Spleen (tissue), 7 donors: ENCODE data around the gene C2orf42.

ENCODE experiments used
- CTCF ChIP-seq, 11 experiments: fragments of 200-600 bp in 7 of 11; fragments of 450-650 bp in 4 of 11; sonication (generic) in 4 of 11; IDR thresholded peaks in 8 of 11; conservative IDR thresholded peaks in 3 of 11; 1 replicate in 7 of 11; 2 replicates in 4 of 11; pipeline versions ENCODE4 v1.4.0 to v1.8.0; 2016 to 2021; ENCODE audit warnings: antibody characterized with exemption in 11 of 11, inconsistent platforms in 4 of 11, mild to moderate bottlenecking in 1 of 11
- POLR2A ChIP-seq, 3 donors: fragments of 450-650 bp; IDR thresholded peaks; one replicate each; pipeline ENCODE4 v1.5.1; 2017; ENCODE audit warnings: antibody characterized with exemption in 3 of 3, mild to moderate bottlenecking in 1 of 3
- POLR2AphosphoS5 ChIP-seq, 3 donors: sonication (generic); formaldehyde crosslinking; IDR thresholded peaks; one replicate each; pipeline ENCODE4 v1.5.1; 2017; ENCODE audit warnings: antibody characterized with exemption in 3 of 3
- donor health status: DM: no; HTN: no; CAD: no; lungs with moderate emphysema.
- donor health status: DM: no; HTN: no; CAD: no.
- donor health status: DM: no; HTN: no; CAD: no.

- TF ChIP-seq CTCF (IDR thresholded peaks at IDR 0.05 in 8 of 11, conservative IDR thresholded peaks at IDR 0.05 in 3 of 11) = no peak
- TF ChIP-seq POLR2A (IDR thresholded peaks at IDR 0.05) = no peak
- TF ChIP-seq POLR2AphosphoS5 (IDR thresholded peaks at IDR 0.05) = no peak
These were observed 46.2 kb downstream of the C2orf42 start for GRCh38 chr2:70144443-70145143.
